LHCN-M2 (cell line): ENCODE data around the gene SECTM1. TPM values are rescaled to one million over a fixed set of nuclear protein-coding genes. Genes with fewer than 3 reads are reported as not detected.

Experiments used
- DNase-seq: peaks from one replicate; pipeline ENCODE4 v3.0.0-alpha.2; 2012; ENCODE audit warnings: low read depth
- total RNA-seq: library from RNA; depleted of rRNA; stranded (reverse); fragments of >200 nt; gene quantifications from 2 replicates; pipeline ENCODE4 v1.2.3, GENCODE V29; 2014

SECTM1 gene
- total RNA-seq, 1 experiment from 2014 or later: 147 TPM

DNA sequence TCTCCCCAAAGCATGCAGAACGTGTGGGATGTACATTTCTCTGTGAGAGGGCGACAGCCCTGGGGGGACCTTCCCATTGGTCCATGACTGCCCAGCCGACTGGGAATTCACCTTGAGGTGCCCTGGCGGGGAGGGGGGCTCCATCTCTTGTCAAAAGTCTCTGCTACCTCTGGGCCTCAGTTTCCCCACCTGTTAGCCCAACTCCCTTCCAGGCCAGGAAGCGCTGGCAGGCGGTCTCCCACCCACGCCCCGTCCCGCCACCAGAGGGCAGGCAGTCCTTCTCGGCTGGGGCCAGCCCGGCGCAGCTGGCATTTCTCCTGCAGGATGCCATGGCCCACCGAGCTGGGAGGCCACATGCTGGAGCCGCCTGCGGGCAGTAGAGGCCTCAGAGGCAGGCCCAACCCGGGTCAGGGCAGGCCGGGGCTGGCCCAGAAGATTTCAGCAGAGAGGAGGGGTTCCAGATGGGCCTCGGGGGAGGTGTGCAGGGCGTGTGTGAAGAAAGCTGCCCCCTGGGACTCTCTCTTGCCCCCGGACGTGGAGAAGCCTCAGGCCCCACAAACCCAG, 32.8 kb downstream of the SECTM1 start:
- peak; percentile 66 for DNase-seq

DNA sequence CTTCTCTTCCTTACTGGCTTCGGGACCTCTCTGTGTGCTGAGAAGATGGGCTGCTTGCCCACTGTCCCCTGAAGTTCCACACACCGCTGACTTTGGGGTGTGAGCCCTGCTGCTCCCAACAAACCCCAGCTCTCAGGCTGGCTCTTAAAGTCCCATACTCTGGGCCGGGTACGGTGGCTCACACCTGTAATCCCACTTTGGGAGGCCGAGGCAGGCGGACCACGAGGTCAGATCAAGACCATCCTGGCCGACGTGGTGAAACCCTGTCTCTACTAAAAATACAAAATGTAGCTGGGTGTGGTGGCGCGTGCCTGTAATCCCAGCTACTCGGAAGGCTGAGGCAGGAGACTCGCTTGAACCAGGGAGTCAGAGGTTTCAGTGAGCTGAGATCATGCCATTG, 33.3 kb downstream of the SECTM1 start:
- no peak for DNase-seq

DNA sequence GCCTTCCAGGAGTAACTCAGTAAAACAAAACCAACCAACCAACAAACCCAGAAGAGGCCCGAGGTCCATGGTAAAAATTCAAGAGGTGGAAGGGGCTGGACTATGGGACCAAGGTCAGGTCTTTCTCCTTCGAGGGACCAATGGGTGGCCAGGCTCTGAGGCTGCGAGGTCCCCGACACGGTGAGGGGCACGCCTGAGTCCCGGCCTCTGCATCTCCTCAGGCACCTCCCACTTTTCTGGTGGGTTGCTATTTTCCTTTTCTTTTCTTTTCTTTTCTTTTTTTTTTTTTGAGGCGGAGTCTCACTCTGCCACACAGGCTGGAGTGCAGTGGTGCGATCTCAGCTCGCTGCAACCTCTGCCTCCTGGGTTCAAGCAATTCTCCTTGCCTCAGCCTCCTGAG, 34.1 kb downstream of the SECTM1 start:
- DNase-seq: no peak

DNA sequence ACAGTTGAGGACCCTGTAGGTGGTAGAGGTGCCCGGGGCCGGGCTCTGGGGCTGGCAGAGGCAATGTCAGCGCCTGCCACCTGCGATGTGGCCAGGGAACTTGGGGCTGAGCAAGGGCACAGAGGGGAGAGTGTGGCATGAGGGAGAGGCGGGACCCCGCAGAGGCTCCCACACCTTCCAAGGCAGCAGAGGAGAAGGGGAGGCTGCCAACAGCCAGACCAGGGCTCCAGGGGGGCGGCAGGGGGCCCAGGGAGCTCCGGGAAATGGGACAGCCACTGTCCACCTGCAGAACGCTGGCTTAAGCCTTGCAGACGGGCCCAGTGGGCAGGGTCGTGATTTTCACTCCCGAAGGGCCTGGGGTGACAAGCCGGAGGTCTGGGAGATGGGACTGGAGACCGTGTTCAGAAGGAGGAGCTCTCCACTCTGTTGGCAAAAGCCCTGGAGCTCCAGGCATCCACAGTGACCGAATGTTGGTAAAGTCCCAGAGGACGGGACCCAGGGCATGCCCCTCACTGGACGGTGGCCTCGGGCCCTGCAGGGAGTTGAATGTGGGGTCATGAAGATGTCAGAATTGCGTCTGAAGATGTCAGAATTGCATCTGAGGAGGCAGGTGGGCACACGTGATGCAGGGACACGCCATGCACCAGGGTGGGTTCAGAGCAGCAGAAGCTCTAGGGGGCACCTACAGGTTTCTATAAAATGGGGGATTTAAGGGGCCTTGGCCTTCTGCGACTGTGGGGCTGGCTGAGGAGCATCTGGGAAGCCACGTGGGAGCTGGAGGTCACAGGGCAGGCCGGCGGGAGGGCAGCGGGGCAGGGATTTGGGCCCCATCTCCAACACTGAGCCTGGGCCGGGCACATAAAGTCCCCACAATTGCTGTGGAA, 34.8 kb downstream of the SECTM1 start:
- no peak for DNase-seq

DNA sequence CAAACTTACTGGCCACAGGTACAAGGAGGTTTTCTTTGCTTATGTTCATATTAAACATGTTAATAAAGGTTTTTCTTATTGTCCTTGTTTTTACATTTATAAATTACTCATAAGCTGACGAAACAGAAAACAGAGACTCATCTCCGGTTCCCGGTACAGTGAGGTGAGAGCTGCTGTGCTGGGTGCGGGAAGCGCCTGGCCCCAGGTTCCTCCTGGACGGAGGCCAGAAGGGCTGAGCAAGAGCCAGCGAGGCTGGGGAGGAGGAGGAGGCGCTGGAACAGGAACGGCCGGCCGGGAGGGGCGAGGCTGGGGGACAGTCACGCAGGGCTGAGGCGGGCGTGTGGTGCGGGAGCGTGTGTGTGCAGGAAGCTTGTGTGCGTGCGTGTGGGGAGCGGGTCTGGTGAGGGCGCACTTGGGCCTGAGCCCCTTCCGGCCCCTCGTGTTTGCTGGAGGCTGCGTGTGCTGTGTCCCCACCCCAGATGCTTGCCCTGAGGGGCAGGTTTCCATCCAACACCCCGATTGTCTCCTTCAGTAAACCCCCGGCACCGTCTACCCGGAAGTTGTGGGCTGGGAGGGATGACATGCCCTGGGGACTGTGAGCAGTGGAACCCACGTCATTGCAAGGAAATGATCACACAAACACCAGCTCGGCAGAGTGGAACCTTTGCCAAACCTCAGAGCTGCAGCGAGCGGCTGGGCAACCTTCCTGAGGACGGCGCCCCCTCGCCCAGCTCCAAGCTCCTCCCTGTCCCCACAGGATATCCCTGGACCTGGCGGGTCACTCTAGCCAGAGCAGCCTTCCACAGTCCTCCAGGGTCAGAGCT, 35.6 kb downstream of the SECTM1 start:
- DNase-seq: peak; percentile 95

DNA sequence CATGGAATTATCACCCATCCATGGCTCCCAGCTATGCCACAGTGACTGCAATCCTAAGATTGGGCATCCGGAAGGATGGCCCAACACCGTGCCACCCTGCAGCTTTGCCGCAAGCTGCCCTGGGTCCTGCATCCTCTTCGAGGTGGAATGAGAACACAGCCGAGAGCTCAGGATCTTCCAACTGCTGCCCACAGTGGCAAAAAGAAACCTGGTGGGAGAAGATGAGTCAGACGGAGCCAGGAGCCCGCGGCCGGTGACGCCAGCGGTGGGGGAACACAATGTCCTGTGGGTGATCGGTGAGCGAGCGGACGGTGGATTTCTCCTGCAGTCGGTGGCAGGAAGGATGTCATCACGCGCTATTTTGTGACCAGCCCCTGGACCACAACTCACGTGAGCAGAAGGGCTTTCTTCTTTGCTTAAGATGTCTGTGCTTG, 36.3 kb downstream of the SECTM1 start:
- peak; percentile 97 for DNase-seq

DNA sequence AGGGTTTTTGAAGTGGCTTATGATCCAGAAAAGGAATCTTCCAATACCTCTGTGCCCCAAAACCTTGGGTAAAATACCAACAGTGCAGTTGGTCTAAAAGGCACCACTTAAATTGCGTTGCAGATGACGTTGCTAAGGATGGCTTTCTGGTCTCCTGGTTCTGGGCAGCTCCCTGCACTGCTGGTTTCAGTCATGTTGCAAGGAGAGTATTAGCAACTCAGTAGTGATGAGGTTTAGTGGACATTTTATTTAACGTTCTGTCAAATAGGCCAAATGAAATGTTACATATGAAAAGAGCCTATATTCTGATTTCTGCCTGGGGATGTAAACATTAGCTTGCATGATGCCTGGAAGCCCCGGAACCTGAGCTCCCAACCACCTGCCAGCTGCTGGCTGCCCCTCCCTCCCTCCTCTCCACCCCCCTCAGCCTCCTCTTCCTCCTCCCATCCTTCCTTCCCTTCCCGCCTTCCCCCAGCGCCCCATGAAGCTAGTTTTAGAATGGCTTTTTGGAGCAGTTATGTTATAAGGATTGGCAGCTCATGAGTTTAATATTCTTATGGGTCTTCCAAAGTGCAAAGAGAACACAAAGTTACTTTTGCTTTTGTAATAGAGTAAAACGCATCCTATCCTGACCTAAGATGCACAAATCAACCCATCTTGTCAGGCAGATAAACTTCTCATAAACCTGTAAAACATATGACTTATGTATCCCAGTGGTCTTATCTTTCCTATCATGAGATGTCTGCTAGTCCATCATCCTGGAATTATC, 36.9 kb downstream of the SECTM1 start:
- peak; percentile 39 for DNase-seq

DNA sequence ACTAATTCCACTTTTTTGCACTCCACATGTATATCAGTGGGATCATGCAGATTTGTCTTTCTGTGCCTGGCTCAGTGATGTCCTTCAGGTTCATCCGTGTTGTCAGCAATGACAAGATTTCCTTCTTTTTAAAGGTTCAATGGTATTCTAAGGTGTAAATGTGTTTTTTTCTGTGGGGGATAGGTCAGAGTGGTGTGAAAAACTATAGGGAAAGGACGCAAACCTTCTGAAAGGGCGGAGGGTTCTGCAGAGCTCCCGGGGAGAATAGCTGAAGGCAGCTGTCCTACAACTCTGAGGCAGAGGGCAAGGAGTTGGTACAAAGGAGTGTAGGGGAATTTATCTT, 38.1 kb downstream of the SECTM1 start:
- no peak for DNase-seq

DNA sequence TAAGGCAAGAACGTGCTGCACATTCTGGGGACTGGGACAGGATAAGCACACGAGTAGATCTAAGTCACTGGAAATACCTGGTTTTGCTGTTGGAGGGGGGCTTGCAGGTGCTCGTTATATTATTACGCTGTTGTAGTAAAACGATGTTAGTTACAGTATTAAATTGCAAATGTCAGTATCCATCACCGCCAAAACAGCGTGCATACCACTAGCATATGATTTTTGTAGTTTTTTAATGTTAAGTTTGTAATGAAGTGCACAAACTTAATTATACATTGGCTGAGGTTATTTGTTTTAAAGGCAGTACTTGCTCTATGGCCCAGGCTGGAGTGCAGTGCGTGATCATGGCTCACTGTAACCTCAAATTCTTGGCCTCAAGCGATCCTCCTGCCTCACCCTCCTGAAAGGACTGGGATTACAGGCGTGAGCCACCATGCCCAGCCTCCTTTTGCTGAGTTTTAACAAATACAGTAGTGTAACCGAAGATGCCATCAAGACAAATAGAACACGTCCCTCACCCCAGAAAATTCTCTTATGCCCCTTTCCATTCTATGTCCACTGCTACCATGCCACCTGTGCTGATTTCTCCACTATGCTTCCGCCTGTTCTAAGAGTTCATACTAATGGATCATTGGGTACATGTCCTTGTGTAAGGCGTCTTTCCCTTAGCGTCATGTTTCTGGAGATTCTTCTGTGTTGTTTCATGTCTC, 39.3 kb downstream of the SECTM1 start:
- no peak for DNase-seq

DNA sequence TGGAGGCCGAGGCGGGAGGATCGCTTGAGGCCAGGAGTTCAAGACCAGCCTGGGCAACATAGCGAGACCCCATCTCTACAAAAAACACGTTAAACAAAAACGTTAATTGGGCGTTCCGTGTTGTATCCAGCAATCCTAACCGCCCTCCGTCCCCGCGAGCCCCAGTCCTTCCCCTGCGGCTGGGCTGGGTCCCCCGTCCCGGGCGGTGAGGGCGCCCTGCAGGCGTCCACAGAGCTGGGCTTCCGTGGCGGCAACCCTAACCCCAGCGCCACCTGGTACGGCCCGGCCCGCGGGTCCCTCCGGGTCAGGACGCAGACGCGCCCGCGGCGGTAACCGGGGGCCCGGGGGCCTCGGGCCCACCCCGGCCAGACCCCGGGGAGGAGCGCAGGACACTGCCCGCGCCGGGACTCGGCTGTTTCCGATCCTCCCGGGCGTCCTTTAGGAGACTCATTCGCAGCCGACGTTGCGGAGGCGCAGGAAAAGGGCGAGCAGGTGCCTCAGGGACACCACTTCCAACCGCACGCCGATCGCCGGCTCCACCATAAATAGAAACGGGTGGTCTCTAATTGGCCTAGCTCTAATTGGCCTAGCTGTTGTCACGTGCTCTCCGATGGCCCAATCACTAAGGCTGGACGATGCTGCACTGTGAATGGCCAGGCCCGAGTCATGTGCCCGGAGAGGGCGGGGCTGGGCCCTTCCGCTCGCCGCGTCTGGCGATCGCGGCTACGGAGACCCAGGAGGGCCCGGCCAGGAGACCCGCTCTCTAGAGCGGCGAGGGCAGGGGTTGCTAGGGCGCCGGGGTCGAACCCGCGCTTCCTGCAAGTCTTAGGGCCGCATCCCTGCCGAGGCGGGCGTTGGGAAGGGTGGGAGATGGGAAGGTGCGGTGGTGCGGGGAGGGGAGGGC, 41.1 kb downstream of the SECTM1 start:
- DNase-seq: peak; percentile 99

DNA sequence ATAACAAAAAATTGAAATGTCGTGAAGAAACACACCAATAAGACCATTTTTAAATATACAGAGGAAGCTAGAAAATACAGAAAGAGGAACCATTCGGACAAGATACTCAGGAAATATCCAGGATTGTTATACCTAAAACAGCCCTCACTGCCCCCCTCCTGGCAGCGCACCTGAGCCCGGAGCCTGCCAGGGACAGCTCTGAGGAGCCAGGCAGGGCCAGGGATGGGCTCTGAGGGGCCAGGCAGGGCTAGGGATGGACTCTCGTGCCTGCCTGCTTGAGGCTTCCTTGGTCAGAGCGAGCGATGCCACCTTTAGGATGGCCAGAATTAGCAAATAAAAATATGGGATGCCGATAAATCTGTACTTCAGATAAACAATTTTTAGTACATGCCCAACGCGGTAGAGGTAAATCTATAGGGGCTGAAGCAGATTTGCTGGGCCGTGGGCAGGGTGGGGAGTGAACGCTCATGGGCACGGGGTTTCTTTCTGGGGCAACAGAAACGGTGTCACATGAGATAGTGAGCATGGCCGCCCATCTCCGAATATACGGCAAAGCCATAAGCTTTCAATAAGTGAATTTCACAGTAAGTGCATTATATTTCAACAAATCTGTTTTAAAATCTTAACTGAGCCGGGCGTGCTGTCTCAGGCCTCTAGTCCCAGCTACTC, 41.9 kb downstream of the SECTM1 start:
- no peak for DNase-seq

DNA sequence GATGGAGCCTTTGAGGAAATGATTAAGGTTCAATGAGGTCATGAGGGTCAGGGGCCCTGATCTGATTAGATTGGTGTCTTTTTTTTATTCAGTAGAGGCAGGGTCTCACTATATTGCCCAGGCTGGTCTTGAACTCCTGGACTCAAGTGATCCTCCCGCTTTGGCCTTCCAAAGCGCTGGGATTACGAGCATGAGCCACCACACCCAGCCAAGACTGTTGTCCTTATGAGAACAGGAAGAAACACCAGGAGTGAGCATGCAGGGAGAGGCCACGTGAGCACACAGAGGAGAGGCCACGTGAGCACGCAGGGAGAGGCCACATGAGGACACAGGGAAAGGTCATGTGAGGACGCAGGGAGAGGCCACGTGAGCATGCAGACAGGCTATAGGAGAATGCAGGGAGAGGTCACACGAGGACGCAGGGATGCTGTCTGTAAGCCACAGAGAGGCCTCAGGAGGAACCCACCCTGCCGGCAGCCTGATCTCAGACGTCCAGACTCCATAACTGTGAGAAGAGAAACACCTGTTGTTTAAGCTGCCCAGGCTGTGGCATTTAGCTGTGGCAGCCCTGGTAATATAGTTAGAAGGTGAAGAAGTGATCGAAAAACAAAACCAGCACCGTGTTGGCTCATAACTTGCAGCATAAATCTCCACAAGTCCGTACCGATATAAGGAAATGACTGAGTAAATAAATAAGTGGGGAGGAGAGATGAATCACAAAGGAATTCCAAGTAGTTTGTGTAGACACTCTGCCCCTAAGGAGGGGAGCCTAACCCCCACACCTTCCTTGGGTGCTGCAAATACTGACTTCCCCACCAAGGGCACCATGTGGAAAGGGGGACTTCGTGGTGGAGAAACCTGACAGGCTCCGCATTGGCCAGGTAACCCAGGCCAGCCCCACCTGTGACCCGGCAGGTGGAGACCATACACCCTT, 45.4 kb downstream of the SECTM1 start:
- peak; percentile 95 for DNase-seq

DNA sequence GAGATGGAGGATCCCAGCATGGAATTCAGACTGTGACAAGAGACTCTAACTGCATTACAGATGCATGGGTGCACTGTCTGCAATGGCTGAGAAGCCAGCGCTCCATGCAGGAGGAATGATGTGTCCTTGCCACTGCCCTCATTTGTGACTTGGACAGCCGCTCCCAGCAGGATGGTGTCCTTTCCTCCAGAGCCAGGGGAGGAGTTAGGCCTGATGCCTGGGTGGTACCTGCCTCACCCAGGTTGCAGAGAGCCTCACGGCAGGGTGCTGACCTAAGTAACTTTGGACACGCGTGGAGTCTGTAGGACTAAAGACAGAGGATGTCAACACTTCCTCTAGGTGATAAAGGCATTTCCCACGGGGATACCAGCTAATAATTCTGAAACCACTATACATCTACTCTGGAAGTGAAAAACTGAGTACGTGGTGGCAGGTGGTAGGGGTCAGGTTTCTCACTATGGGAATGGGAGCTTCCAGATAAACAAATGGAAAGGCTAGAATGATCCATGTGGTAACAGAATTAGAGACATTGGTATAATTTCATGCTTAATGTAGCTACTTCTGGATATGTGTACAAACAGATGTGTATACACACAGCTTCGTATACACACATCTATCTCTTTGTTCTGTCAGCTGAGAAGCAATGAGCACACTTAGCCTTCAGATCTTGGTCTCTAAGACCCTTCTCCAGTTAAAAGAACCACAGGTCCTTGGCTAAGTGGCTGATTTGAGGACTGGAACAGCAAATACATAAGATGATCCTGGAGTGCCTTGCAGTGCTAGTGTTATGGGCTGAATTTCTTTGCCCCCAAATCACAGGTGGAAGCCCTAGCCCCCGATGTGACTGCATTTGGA, 46.3 kb downstream of the SECTM1 start:
- no peak for DNase-seq

DNA sequence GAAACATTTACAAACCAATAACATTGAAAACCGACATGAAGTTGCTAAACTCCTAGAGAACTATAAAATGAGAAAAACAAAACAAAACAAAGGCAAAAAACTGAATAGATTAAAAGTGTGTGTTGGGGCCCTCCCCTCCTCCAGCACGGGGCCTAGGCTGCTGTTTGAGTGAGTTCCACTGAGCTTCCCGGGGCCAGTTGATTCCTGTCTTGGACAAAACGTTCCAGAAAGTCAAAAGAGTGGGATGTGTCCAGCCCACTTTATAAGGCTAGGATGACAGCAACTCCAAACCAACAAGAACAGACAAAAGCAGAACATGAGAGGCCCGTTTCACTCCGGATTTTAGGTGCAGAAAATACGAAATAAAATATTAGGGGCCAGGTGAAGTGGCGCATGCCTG, 48.4 kb downstream of the SECTM1 start:
- DNase-seq: no peak

DNA sequence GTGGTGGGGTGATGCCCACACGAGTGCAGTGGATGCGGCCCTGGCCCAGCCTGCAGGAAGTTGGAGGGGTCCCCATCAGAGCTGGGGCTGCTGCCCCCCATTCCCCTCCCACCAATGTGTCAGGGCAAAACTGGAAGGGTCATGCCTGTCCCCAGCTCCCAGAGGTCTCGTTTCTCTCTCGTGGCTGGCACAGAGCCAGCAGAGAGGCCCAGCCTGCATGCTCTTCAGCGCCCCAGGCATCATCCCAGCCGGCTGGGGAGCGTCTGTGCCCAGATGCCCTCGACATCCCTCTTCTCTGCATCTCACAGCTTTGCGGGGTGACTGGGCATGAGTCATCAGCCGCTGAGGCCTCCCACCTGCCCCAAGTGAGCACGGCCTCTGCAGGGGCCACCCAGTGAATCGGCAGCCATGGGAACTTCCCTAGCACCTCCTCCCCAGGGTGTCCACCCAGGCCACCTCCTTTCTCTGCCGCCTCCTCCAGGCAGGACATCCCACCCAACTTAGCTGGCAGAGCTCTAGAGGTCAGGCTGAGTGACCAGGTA, 50.3 kb downstream of the SECTM1 start:
- peak; percentile 96 for DNase-seq

DNA sequence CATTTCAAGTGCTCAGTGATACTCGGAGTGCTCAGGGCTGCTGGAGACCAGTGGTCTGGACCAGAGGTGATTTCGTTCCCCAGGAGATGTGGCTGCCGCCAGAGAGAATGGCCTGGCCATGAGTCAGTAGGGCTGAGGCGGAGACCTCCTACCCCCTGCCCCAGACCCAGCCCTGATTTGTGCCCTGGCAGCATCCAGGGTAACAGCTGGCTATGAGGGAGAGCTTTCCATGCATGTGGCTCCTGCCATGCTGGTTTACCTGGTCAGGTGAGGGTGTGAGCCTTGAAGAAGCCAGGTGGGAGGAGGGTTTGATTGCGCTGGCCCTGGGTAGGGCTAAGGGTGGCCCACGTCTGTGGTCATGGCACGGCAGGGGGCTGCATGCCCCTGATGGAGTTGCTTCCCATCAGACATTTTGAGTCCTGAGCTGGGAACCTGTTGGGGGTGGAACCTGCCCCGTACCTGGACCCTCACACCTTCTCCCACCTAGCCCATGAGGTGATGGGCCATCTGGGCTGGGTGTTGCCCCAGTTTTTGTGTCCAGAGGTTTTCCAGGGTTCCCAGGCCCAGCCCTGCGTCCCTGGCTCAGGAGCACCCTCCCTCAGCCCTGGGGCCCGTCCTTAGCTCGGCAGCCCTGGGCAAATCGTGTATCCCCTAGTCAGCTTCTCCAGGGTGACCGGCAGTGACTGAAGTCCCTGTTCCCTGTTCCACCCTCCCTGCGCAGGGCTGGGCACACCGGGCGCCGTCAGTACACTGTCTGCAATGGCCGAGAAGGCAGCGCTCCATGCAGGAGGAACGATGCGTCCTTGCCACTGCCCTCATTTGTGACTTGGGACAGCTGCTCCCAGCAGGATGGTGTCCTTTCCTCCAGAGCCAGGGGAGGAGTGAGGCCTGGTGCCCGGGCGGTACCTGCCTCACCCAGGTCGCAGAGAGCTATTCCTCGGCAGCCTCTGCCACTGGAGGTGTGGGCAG, 51.0 kb downstream of the SECTM1 start:
- no peak for DNase-seq
